ENCODE measurements around the gene RPTOR. TPM values are rescaled to one million over a fixed set of nuclear protein-coding genes. Genes with fewer than 3 reads are reported as not detected.

The RPTOR gene
- polyA plus RNA-seq, 1 experiment, result 10.8 TPM

DNA sequence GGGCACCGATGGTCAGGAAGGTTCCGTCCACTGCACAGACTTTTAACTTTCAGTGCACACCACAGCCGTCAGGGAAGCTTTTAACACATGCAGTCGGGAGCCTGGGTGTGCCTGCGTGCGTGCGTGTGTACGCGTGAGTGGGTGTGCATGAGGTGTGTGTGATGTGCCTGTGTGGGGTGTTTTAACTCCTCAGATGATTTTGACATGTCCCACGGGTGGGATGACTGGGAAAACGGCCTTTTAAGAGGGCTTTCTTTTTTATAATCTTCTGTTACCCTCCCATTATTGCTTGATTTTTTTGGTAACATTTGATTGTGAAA is 294.3 kb downstream of the RPTOR start:
- no peak for DNase-seq (ENCODE audit: low read depth)
- Histone ChIP-seq H3K4me3 (ENCODE audit: low read depth, low read length) (no peak overlapping the region), H3K27me3 (ENCODE audit: control insufficient read depth, insufficient read depth, low read length) (no peaks in the 10 kb centered on the region), H3K36me3 (ENCODE audit: control insufficient read depth, insufficient read depth, low read length) (peaks cover 2% of the 10 kb centered on the region)
- TF ChIP-seq, protein P1, sequence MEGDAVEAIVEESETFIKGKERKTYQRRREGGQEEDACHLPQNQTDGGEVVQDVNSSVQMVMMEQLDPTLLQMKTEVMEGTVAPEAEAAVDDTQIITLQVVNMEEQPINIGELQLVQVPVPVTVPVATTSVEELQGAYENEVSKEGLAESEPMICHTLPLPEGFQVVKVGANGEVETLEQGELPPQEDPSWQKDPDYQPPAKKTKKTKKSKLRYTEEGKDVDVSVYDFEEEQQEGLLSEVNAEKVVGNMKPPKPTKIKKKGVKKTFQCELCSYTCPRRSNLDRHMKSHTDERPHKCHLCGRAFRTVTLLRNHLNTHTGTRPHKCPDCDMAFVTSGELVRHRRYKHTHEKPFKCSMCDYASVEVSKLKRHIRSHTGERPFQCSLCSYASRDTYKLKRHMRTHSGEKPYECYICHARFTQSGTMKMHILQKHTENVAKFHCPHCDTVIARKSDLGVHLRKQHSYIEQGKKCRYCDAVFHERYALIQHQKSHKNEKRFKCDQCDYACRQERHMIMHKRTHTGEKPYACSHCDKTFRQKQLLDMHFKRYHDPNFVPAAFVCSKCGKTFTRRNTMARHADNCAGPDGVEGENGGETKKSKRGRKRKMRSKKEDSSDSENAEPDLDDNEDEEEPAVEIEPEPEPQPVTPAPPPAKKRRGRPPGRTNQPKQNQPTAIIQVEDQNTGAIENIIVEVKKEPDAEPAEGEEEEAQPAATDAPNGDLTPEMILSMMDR (IDR thresholded peaks at IDR 0.05; ENCODE audit: insufficient read depth, low read depth, low read length), result no peak
- ChIA-PET CTCF (no interaction called here), POLR2A (no interaction called here)

DNA sequence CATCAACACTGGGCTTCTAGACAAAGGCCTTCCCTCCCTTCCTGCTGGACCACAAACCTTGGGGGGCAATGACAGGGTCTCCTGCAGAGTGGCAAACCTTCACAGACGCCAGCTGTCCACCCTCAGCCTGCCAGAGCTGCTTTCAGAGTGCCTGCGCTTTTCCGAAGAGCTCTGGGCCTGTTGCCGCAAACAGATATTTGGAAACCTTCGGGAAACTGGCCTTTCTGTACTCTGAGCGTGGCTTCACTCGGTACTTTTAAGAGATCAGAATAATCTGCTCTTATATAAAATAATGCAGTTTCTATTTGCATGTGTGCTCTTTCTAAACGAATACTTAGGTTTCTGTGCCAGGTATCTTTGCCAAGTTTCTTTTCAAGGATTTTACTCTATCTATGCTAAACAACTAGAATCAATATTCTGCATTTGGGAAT is 294.9 kb downstream of the RPTOR start:
- POLR2A ChIA-PET, result no interaction called here
- Histone ChIP-seq H3K27me3 (ENCODE audit: control insufficient read depth, insufficient read depth, low read length) (no peaks in the 10 kb centered on the region), H3K36me3 (ENCODE audit: control insufficient read depth, insufficient read depth, low read length) (peaks cover 2% of the 10 kb centered on the region), H3K4me3 (ENCODE audit: low read depth, low read length) (no peak overlapping the region)
- TF ChIP-seq, protein P1 (IDR thresholded peaks at IDR 0.05; ENCODE audit: insufficient read depth, low read depth, low read length), result no peak
- DNase-seq (ENCODE audit: low read depth), result no peak
- CTCF ChIA-PET, result no interaction called here

DNA sequence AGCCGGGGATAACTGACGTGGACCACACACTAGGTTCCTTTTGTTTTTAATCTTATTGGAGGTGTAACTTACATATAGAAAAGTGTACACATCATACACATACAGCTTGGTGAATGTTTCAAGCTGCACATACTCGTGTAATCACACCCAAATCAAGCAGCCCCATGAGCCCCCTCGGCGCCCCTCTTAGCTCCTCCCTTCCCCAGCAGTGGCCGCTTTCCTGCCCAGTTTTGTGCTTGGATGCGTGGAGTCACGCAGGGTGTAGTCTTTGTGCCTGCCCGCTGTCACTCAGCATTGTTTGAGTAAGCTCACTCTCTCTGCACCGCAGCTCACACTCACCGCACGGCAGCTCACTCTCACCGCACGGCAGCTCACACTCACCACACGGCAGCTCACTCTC is 295.3 kb downstream of the RPTOR start:
- H3K4me3 ChIP-seq (ENCODE audit: low read depth, low read length), result no peak overlapping the region
- TF ChIP-seq, protein P1 (IDR thresholded peaks at IDR 0.05; ENCODE audit: insufficient read depth, low read depth, low read length), result no peak
- H3K27me3 ChIP-seq (ENCODE audit: control insufficient read depth, insufficient read depth, low read length), result no peaks in the 10 kb centered on the region
- no peak for DNase-seq (ENCODE audit: low read depth)
- ChIA-PET POLR2A (no interaction called here), CTCF (no interaction called here)
- H3K36me3 ChIP-seq (ENCODE audit: control insufficient read depth, insufficient read depth, low read length), result peaks cover 2% of the 10 kb centered on the region

DNA sequence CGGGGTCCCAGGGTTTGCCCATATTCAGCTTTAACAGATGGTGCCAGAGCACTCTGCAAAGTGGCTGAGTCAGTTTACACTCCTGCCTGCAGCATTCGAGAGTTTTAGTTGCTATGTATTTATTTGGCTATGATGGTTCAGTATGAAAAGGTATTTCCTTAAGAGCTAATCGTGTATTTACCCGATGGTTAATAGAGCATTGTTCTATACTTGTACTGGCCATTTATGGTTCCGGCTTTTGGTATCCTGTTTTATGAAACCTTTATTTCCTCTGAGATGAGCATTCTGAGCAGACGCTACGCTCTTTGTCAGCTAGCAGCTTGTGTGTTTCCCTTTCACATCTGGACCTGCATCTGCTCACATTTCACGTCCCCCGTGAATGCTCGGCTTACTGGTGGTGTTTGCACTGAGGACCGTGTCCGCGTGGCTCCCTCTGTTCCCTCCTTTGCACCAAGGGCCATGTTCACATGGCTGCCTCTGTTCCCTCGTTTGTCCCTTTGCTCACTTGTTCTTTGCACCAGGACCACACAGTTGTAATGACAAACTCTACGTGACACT is 297.9 kb downstream of the RPTOR start:
- no peak for DNase-seq (ENCODE audit: low read depth)
- POLR2A ChIA-PET, result no interaction called here
- no peak overlapping the region for H3K4me3 ChIP-seq (ENCODE audit: low read depth, low read length)
- H3K27me3 ChIP-seq (ENCODE audit: control insufficient read depth, insufficient read depth, low read length), result no peaks in the 10 kb centered on the region
- CTCF ChIA-PET, result interaction anchor here (1.2 kb wide), 1 partner anchor 55 kb away, joined by 3 read pairs; no protein-coding TSS in a partner anchor
- peaks cover 7% of the 10 kb centered on the region for H3K36me3 ChIP-seq (ENCODE audit: control insufficient read depth, insufficient read depth, low read length)
- TF ChIP-seq, protein P1 (IDR thresholded peaks at IDR 0.05; ENCODE audit: insufficient read depth, low read depth, low read length), result no peak

DNA sequence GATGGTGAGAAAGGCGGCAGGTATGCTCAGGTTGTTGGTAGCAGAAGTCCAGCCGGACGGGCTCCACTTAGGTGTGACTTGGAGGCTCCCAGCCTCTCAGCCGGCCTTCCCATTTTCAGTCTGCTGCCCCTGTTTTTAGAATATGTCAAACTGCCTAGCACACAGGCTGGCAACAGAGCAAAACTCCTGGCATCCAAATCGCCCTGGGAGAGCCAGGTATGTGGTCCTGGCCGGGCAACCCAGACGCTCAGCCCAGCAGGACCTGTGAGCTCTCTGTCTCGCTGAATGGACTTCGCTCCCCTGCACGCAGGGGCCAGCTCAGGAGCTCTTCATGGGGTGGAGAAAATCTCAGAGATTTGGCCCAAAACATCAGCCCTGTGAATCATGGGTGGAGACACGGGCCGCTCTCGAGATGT is 299.1 kb downstream of the RPTOR start:
- no peaks in the 10 kb centered on the region for H3K27me3 ChIP-seq (ENCODE audit: control insufficient read depth, insufficient read depth, low read length)
- TF ChIP-seq, protein P1 (IDR thresholded peaks at IDR 0.05; ENCODE audit: insufficient read depth, low read depth, low read length), result no peak
- ChIA-PET CTCF (interaction anchor here (1.2 kb wide), 1 partner anchor 54 kb away, joined by 3 read pairs; no protein-coding TSS in a partner anchor), POLR2A (no interaction called here)
- no peak overlapping the region for H3K4me3 ChIP-seq (ENCODE audit: low read depth, low read length)
- peaks cover 9% of the 10 kb centered on the region for H3K36me3 ChIP-seq (ENCODE audit: control insufficient read depth, insufficient read depth, low read length)
- DNase-seq (ENCODE audit: low read depth), result no peak

All from BJ (cell line).